ENCODE data around the gene SUSD2.
"Not testable (repeated sequence)": the region's sequence is repeated elsewhere in the genome, so short reads cannot be mapped to it uniquely, and the experiment has no call there.

The SUSD2 gene

GRCh38 chr22:24177045-24177444 lies 4.2 kb upstream of the SUSD2 start:
- no peak for DNase-seq

- no peak for DNase-seq
Measured at GRCh38 chr22:24177456-24177855, 3.8 kb upstream of the SUSD2 start.

GRCh38 chr22:24178021-24178431 lies 3.3 kb upstream of the SUSD2 start:
- no peak for DNase-seq

DNA sequence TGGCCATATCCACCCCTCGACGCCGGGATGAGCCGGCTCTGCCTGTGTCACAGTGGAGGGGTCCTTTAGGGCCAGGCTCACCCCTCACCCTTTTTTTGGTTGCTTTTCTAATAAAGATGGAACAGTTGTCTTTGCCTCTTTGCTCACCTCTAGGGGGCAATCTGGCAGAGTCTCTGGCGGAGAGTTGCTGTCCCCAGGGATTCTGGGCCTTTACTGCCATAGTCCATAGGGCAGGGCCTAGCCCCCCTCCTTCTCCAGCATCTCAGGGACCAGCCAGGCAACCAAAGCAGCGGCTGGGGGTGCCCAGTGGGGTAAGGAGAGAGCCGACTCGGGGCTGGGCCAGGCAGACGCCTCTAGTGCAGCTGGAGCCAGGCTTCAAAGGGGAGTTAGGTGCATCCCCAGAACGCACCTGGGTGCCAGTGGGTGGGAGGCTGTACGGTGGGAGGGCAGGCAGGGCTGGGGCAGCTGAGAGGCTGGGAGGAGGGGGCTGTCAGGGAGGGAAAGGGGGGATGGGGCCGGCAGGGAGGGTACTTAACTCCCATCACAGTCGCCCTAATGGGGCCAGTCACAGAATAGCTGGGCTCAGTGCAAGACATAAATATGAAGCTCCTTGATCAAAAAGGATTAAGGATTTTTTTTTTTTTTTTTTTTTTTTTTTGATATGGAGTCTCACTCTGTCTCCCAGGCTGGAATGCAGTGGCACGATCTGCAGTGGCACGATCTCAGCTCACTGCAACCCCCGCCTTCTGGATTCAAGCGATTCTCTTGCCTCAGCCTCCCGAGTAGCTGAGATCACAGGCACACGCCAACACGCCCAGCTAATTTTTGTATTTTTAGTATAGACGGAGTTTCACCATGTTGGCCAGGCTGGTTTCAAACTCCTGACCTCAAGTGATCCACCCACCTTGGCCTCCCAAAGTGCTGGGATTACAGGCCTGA lies 2.5 kb upstream of the SUSD2 start:
- no peak for DNase-seq

DNA sequence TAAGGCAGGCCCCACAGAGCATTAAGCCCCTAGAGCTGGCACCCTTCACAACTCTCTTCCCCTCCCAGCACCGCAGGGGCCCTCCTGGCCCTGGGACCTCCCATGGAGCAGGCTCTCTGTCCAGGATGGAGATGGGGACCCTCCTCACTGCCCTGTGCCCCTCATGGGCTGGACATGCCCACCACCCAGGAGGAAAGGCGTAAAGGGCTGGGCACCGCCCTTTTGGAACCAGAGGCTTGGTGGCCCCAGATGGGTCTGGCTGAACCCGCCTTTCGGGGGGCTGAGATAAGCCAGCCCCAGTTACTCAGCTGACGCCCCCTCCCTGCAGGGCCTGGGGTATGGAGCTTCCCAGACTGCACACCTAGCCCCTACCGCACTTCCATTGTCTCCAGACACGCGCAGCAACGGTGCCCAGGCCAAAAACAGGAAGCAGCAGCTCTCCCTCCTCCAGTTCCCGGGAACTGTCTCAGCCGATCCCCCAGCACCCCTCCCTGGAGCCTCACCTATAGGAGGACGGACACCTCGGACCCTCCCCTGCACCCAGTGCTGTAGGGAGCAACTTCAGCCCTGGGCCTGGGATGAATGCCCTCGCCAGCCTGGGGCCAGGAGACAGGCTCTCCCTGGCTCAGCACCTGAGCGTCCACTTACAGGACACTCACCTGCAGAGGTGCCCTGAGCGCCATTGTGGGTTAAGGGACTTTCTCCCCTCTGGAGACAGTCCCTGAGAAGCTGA lies 1.6 kb upstream of the SUSD2 start:
- no peak for DNase-seq

- DNase-seq, result no peak
Measured at GRCh38 chr22:24180316-24181087, 785 bp upstream of the SUSD2 start.

DNA sequence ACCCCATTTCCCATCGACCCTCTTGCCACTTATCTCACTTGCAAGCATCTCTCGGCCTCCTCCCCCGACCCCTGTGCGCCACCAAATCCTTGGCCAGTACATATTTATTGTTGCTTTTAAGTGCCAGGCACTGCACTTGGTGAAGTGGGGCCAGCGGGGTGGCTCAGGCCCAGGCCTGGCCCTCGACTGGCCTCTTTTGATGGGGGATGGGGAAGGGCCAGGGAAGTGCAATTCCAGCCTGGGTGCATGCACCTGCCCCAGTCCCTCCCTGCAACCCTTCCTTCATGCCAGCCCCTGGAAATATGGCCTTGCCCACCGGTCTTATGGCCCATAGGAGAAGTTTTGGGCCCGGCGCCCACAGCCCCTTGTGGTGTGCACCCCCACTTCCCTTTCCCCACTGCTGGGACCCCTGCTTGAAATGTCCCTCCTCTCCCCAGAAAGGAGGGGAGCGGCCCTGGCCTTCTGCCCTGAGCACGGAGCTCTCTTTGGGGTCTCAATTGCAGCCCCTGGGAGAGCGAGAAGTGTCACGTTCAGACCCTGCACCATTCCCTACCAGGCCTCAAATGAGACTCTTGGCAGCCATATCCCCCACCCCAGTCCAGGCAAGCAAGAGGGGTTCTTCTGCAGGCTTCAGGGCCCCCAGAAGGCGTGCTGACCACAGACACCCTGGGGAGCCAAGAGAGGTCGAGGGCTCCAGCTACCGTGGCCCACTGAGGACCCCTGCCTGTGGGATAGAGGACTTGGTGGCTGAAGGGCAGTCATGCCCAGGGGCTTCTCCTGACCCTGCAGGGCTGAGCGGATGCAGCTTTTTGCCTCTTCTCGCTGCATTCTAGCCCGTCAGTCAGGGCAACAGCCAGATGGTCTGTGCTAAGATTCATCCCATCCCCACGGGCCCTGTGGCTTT lies 961 bp downstream of the SUSD2 start:
- no peak for DNase-seq

- DNase-seq, result not testable (repeated sequence)
Measured at GRCh38 chr22:24182900-24183246, 1.6 kb downstream of the SUSD2 start.

- DNase-seq, result no peak
Measured at GRCh38 chr22:24183321-24184031, 2.2 kb downstream of the SUSD2 start.

GRCh38 chr22:24184057-24184798 lies 2.9 kb downstream of the SUSD2 start:
- DNase-seq, result no peak

DNA sequence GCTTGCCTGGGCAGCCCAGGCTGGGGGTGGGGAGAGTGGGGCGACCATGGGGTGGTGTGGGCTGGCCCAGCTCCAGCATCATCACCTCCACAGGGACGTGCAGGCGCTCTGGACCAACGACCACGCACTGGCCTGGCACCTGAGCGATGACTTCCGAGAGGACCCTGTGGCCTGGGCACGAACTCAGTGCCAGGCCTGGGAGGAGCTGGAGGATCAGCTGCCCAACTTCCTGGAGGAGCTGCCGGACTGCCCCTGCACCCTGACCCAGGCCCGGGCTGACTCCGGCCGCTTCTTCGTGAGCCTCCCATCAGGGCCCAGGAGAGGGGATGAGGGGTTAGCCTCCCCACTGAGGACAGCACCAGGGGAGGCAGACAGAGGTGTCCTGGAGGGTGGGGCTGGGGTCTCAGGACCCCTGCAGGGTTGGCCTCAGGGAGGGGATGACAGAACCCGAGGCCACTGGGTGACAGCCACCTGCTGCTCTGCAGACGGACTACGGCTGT lies 3.8 kb downstream of the SUSD2 start:
- no peak for DNase-seq

- DNase-seq, result no peak
Measured at GRCh38 chr22:24185501-24186351, 4.4 kb downstream of the SUSD2 start.

DNA sequence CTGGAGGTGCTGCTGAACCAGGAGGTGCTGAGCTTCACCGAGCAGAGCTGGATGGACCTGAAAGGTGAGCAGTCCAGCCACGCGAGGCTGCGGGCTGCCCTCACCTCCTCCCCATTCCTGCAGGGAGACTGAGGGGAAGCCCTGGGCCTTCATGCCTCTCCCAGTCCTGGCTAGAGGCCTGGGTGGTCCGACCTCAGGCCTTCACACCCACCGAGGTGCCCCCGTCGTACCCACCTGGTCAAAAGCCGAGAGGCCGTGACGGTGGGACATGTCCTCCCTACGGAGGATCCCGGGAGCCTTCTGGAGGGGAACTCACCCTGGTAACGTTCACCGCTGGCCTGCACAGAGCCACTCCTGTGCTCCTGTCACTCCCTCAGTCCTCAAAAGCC lies 5.1 kb downstream of the SUSD2 start:
- no peak for DNase-seq

DNA sequence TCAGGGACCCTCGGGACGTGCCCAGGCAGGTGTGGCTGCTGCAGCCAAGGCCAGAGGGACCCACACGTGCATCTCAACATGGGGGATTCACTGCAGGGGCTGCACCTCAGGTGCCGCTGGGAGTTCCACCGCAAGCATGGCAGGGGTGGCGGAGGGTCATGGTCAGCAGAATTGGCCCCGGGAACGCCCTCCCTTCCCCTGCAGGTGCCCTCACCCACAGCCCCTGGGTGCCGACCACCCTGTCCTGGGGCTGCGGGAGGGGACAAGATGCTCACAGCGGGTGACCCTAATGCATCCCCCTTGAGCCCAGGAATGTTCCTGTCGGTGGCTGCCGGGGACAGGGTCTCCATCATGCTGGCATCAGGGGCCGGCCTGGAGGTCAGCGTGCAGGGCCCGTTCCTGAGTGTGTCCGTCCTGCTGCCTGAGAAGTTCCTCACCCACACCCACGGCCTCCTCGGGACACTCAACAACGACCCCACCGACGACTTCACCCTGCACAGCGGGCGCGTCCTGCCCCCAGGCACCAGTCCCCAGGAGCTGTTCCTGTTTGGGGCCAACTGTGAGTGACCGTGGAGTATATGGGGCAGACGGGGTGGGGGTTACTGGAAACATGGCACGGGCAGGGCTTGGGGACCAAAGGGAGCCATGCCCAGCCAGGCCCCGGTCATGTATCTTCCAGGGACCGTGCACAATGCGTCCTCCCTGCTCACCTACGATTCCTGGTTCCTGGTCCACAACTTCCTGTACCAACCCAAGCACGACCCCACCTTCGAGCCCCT lies 5.8 kb downstream of the SUSD2 start:
- no peak for DNase-seq

DNA sequence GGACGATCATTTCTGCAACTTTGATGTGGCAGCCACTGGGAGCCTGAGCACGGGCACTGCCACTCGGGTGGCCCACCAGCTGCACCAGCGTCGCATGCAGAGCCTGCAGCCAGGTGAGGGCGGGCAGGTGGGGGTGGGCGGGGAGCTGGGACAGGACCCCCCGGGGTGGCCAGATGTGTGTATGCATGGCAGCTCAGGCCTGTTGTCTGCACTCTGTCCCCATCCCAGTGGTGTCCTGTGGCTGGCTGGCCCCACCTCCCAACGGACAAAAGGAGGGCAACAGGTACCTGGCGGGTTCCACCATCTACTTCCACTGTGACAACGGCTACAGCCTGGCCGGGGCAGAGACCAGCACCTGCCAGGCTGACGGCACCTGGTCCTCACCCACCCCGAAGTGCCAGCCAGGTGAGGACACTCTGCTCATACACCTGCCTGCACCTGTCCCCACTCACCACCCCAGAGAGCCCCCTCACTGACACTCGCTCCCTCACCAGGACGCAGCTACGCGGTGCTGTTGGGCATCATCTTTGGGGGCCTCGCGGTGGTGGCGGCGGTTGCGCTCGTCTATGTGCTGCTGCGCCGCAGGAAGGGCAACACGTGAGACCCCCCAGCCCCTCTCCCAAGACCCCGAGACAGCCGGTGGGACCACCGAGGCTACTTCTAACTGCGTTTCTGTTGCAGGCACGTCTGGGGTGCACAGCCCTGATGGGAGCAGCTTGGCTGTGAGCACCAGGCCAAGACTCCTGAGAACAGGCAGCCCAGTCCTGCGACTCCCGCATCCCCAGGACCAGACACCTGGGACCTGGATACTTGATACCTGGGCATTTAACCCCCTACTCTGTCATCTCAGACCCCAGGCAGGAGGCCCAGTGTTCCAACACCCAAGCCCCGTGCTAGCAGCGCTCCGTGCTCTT lies 6.7 kb downstream of the SUSD2 start:
- DNase-seq, result no peak

GRCh38 chr22:24188705-24189248 lies 7.5 kb downstream of the SUSD2 start:
- no peak for DNase-seq

All from activated effector memory CD4-positive, alpha-beta T cell treated with Interleukin-2 at 50 U/mL for 16 hours (primary cell).